ENCODE results near the gene NPIPB8.
"Not testable (repeated sequence)": the region's sequence is repeated elsewhere in the genome, so short reads cannot be mapped to it uniquely, and the experiment has no call there.

The NPIPB8 gene

GRCh38 chr16:28607116-28607623 is 30.7 kb upstream of the NPIPB8 start:
- no peak for DNase-seq (ENCODE audit: low spot score)

GRCh38 chr16:28607681-28608495 is 30.0 kb upstream of the NPIPB8 start:
- not testable (repeated sequence) for DNase-seq (ENCODE audit: low spot score)

- DNase-seq (ENCODE audit: low spot score) = not testable (repeated sequence)
Measured at GRCh38 chr16:28608496-28608808, 29.4 kb upstream of the NPIPB8 start.

- not testable (repeated sequence) for DNase-seq (ENCODE audit: low spot score)
Measured at GRCh38 chr16:28608867-28609596, 28.8 kb upstream of the NPIPB8 start.

- no peak for DNase-seq (ENCODE audit: low spot score)
Measured at GRCh38 chr16:28609631-28610594, 28.0 kb upstream of the NPIPB8 start, which contains the start of gene SULT1A1. Gene SULT1A1, minus strand, starts transcription at chr16:28610044. Its CDS starts 1,189 bp downstream, at chr16:28608855.

GRCh38 chr16:28610595-28611191 is 27.2 kb upstream of the NPIPB8 start:
- DNase-seq (ENCODE audit: low spot score) = no peak

- DNase-seq (ENCODE audit: low spot score) = not testable (repeated sequence)
Measured at GRCh38 chr16:28612359-28613280, 25.2 kb upstream of the NPIPB8 start.

- not testable (repeated sequence) for DNase-seq (ENCODE audit: low spot score)
Measured at GRCh38 chr16:28613912-28614311, 24.0 kb upstream of the NPIPB8 start.

- not testable (repeated sequence) for DNase-seq (ENCODE audit: low spot score)
Measured at GRCh38 chr16:28614561-28614960, 23.3 kb upstream of the NPIPB8 start.

GRCh38 chr16:28615486-28616223 is 22.2 kb upstream of the NPIPB8 start:
- not testable (repeated sequence) for DNase-seq (ENCODE audit: low spot score)

- DNase-seq (ENCODE audit: low spot score) = not testable (repeated sequence)
Measured at GRCh38 chr16:28616224-28616577, 21.7 kb upstream of the NPIPB8 start.

GRCh38 chr16:28616636-28617035 is 21.2 kb upstream of the NPIPB8 start:
- no peak for DNase-seq (ENCODE audit: low spot score)

- DNase-seq (ENCODE audit: low spot score) = no peak
Measured at GRCh38 chr16:28617874-28618273, 20.0 kb upstream of the NPIPB8 start.

GRCh38 chr16:28620316-28620715 is 17.5 kb upstream of the NPIPB8 start:
- DNase-seq (ENCODE audit: low spot score) = not testable (repeated sequence)

- DNase-seq (ENCODE audit: low spot score) = no peak
Measured at GRCh38 chr16:28621481-28622155, 16.2 kb upstream of the NPIPB8 start.

GRCh38 chr16:28622532-28623171 is 15.2 kb upstream of the NPIPB8 start:
- not testable (repeated sequence) for DNase-seq (ENCODE audit: low spot score)

- peak; percentile 7 for DNase-seq (ENCODE audit: low spot score)
Measured at GRCh38 chr16:28623172-28623711, 14.6 kb upstream of the NPIPB8 start.

- DNase-seq (ENCODE audit: low spot score) = not testable (repeated sequence)
Measured at GRCh38 chr16:28630905-28631304, 7.0 kb upstream of the NPIPB8 start.
